Panc1 (cell line): ENCODE measurements around the gene ZDHHC1. TPM values are rescaled to one million over a fixed set of nuclear protein-coding genes. Genes with fewer than 3 reads are reported as not detected.

ENCODE experiments used
- ATAC-seq: fragments of 200-7000 bp; cut with Tn5 transposase; 2 replicates; pipeline ENCODE4 v1.9.1; 2020; ENCODE audit warnings: mild to moderate bottlenecking, moderate library complexity
- BruUV-seq: library from RNA; stranded (reverse); fragments of 400-500 nt; replicated peaks from 2 replicates; lab custom pipeline; 2021; lab: Mats Ljungman, UMichigan
- CTCF ChIA-PET: fragments of 300-600 bp; sonication (Branson Sonifier 250); formaldehyde crosslinking; loops from one replicate; lab custom pipeline; 2022; ENCODE audit warnings: antibody characterized with exemption; lab: Charles Lee
- POLR2A ChIA-PET: fragments of 300-600 bp; sonication (Branson Sonifier 250); formaldehyde crosslinking; loops from one replicate; lab custom pipeline; 2022; ENCODE audit warnings: antibody characterized with exemption; lab: Charles Lee
- DNase-seq: peaks from one replicate; pipeline ENCODE4 v3.0.0-alpha.2; 2010; ENCODE audit warnings: low read depth, low spot score
- H3K27ac ChIP-seq: 2 replicates; pipeline ENCODE4 v1.5.1; 2011; ENCODE audit warnings: mild to moderate bottlenecking, low read length, inconsistent platforms
- H3K27me3 ChIP-seq: fragments of 200-500 bp; sonication (Bioruptor generic); 2 replicates; pipeline ENCODE4 v1.6.0; 2014; ENCODE audit warnings: low read length, inconsistent platforms; ENCODE audit not compliant: control insufficient read depth, insufficient read depth
- H3K36me3 ChIP-seq: fragments of 200-500 bp; sonication (Bioruptor generic); 2 replicates; pipeline ENCODE4 v1.5.1; 2014; ENCODE audit warnings: inconsistent platforms, mild to moderate bottlenecking, low read length, moderate library complexity; ENCODE audit not compliant: control insufficient read depth, insufficient read depth
- H3K4me1 ChIP-seq: 2 replicates; pipeline ENCODE4 v1.5.1; 2011; ENCODE audit warnings: inconsistent platforms, mild to moderate bottlenecking, low read length, moderate library complexity; ENCODE audit not compliant: control insufficient read depth, insufficient read depth
- H3K4me3 ChIP-seq, 2 experiments: 2 replicates each; pipeline ENCODE4 v1.5.1; 2011 to 2012; ENCODE audit warnings: low read depth in 2 of 2, low read length in 2 of 2, mild to moderate bottlenecking in 2 of 2, inconsistent platforms in 1 of 2, moderate library complexity in 1 of 2
- H3K9me3 ChIP-seq: fragments of 200-500 bp; sonication (Bioruptor generic); 2 replicates; pipeline ENCODE4 v1.5.1; 2014; ENCODE audit warnings: low read depth, mild to moderate bottlenecking, inconsistent platforms, low read length, moderate library complexity; ENCODE audit not compliant: control insufficient read depth, insufficient read depth
- CTCF ChIP-seq: fragments of 450-650 bp; IDR thresholded peaks from 2 replicates; pipeline ENCODE4 v1.5.1; 2017; ENCODE audit warnings: mild to moderate bottlenecking
- POLR2AphosphoS5 ChIP-seq: IDR thresholded peaks from 2 replicates; pipeline ENCODE4 v1.6.1; 2012; ENCODE audit warnings: mild to moderate bottlenecking, low read depth, low read length, moderate library complexity
- SIN3A ChIP-seq: IDR thresholded peaks from 2 replicates; pipeline ENCODE4 v1.6.1; 2012; ENCODE audit warnings: low read depth, mild to moderate bottlenecking, low read length, moderate library complexity, borderline replicate concordance; ENCODE audit not compliant: insufficient read depth
- TCF7L2 ChIP-seq: IDR thresholded peaks from 2 replicates; pipeline ENCODE4 v1.6.1; 2011; ENCODE audit warnings: mild to moderate bottlenecking, low read depth, low read length, inconsistent platforms
- in situ Hi-C: cut with HindIII; loops from 2 replicates; pipeline ENCODE4 v1.10.0; 2016; ENCODE audit warnings: low sequenced_read_pairs, low pct_unique_long_range_greater_than_20kb
- intact Hi-C: fragments of 100-400 bp; cut with micrococcal nuclease; formaldehyde crosslinking; loops from one replicate; pipeline ENCODE4 v1.10.0; 2022; ENCODE audit not compliant: unreplicated experiment
- total RNA-seq: library from RNA; stranded (reverse); gene quantifications from one replicate; pipeline ENCODE4 v1.2.1, GENCODE V29; 2021; ENCODE audit not compliant: unreplicated experiment
- TF ChIP-seq, protein P1 (sequence below), 2 experiments: IDR thresholded peaks; 2 replicates each; pipeline ENCODE4 v1.6.1; 2011 to 2012; ENCODE audit warnings: low read depth in 2 of 2, control low read depth in 1 of 2, low read length in 1 of 2, mild to moderate bottlenecking in 1 of 2, moderate library complexity in 1 of 2; ENCODE audit not compliant: insufficient read depth in 1 of 2

The ZDHHC1 gene
- total RNA-seq, 1 experiment from 2014 or later, result 7.8 TPM

- TF ChIP-seq POLR2AphosphoS5 (no peak), SIN3A (no peak), CTCF (no peak)
- H3K4me1 ChIP-seq, result no peaks in the 10 kb centered on the region
- no TSS peak for BruUV-seq
- H3K9me3 ChIP-seq, result no peaks in the 10 kb centered on the region
- in situ Hi-C loops, result no loop called here
- CTCF ChIA-PET, result interaction anchor here (0.7 kb wide), 1 partner anchor 35 kb away, joined by 3 read pairs; no protein-coding TSS in a partner anchor
- DNase-seq, result no peak
- H3K36me3 ChIP-seq, result no peaks in the 10 kb centered on the region
- H3K27me3 ChIP-seq, result no peaks in the 10 kb centered on the region
- no peak overlapping the region for H3K4me3 ChIP-seq
- POLR2A ChIA-PET, result no interaction called here
- no peak for ATAC-seq
- no peak overlapping the region for H3K27ac ChIP-seq
- intact Hi-C loops, result loop anchor here (2.0 kb wide), 1 partner anchor 35 kb away; no protein-coding TSS in a partner anchor
Measured at GRCh38 chr16:67463691-67464090, 47.4 kb upstream of the ZDHHC1 start.

DNA sequence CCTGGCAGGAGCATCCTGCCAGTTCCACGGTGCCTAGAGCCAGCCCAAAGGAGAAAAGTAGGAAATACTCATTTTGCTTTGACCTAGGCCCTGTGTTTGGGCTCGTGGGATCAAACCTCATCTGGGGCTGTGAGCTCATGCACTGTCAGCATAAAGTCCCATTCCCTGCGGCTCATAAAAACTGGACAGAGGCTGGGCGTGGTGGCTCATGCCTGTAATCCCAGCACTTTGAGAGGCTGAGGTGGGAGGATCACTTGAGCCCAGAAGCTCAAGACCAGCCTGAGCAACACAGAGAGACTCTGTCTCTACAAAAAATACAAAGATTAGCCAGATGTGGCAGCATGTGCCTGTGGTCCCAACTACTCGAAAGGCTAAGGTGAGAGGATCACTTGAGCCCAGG, 46.8 kb upstream of the ZDHHC1 start:
- ChIA-PET POLR2A (no interaction called here), CTCF (interaction anchor here (0.7 kb wide), 1 partner anchor 53 kb away, joined by 4 read pairs; no protein-coding TSS in a partner anchor)
- Histone ChIP-seq H3K9me3 (no peaks in the 10 kb centered on the region), H3K27ac (no peak overlapping the region), H3K4me3 (no peak overlapping the region), H3K4me1 (no peaks in the 10 kb centered on the region), H3K36me3 (no peaks in the 10 kb centered on the region), H3K27me3 (no peaks in the 10 kb centered on the region)
- ATAC-seq (no peak), DNase-seq (no peak)
- intact Hi-C loops, result no loop called here
- TF ChIP-seq SIN3A, result no peak
- TF ChIP-seq CTCF, result no peak
- TF ChIP-seq, protein P1, sequence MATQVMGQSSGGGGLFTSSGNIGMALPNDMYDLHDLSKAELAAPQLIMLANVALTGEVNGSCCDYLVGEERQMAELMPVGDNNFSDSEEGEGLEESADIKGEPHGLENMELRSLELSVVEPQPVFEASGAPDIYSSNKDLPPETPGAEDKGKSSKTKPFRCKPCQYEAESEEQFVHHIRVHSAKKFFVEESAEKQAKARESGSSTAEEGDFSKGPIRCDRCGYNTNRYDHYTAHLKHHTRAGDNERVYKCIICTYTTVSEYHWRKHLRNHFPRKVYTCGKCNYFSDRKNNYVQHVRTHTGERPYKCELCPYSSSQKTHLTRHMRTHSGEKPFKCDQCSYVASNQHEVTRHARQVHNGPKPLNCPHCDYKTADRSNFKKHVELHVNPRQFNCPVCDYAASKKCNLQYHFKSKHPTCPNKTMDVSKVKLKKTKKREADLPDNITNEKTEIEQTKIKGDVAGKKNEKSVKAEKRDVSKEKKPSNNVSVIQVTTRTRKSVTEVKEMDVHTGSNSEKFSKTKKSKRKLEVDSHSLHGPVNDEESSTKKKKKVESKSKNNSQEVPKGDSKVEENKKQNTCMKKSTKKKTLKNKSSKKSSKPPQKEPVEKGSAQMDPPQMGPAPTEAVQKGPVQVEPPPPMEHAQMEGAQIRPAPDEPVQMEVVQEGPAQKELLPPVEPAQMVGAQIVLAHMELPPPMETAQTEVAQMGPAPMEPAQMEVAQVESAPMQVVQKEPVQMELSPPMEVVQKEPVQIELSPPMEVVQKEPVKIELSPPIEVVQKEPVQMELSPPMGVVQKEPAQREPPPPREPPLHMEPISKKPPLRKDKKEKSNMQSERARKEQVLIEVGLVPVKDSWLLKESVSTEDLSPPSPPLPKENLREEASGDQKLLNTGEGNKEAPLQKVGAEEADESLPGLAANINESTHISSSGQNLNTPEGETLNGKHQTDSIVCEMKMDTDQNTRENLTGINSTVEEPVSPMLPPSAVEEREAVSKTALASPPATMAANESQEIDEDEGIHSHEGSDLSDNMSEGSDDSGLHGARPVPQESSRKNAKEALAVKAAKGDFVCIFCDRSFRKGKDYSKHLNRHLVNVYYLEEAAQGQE (IDR thresholded peaks at IDR 0.05; ENCODE audit: insufficient read depth in 1 of 2, low read depth in 2 of 2, low read length in 1 of 2), result no peak
- TF ChIP-seq TCF7L2, result no peak
- TF ChIP-seq POLR2AphosphoS5, result no peak
- in situ Hi-C loops, result no loop called here
- no TSS peak for BruUV-seq
